Measurements from ENCODE around the gene PPHLN1.

GRCh38 chr12:42299392-42300308 lies 26.3 kb upstream of the PPHLN1 start:
- TF ChIP-seq CTCF (IDR thresholded peaks at IDR 0.05) (no peak), POLR2AphosphoS5 (IDR thresholded peaks at IDR 0.05) (no peak), POLR2A (IDR thresholded peaks at IDR 0.05) (no peak)

Data from transverse colon (tissue), 4 donors.